ENCODE results near the gene OPN3. TPM values are rescaled to one million over a fixed set of nuclear protein-coding genes. Genes with fewer than 3 reads are reported as not detected.
"Not testable (repeated sequence)": the region's sequence is repeated elsewhere in the genome, so short reads cannot be mapped to it uniquely, and the experiment has no call there.

Gene OPN3
- total RNA-seq = 1 to 10 TPM; 6.9 to 8.2 TPM

GRCh38 chr1:241640149-241640866, at the start of gene OPN3, which contains the start of gene CHML:
Gene OPN3 (minus strand): TSS chr1:241640369. CDS start chr1:241640254, 115 bp downstream.
Gene CHML (minus strand): TSS chr1:241640369. CDS start chr1:241635766, 4,603 bp downstream.
- ChIA-PET CTCF (interaction anchor here (0.7 kb wide), 1 partner anchor 122 kb away, joined by 3 read pairs; no protein-coding TSS in a partner anchor), POLR2A (interaction anchor here (0.6 to 1.2 kb wide), 3 partner anchors 23 to 209 kb away, joined by 3 to 5 read pairs (median 3); partner anchors contain the start of gene EXO1)

- CTCF ChIA-PET = no interaction called here
These were observed 48.8 kb upstream of the OPN3 start for GRCh38 chr1:241688940-241689368.

GRCh38 chr1:241684108-241684507, 43.9 kb upstream of the OPN3 start:
- POLR2A ChIA-PET = no interaction called here
- CTCF ChIA-PET = no interaction called here

More at GRCh38 chr1:241688940-241689368, 48.8 kb upstream of the OPN3 start:
- POLR2A ChIA-PET = no interaction called here

- CTCF ChIA-PET = interaction anchor here (1.2 kb wide), 1 partner anchor 154 kb away, joined by 3 read pairs; no protein-coding TSS in a partner anchor
These were observed 42.8 kb upstream of the OPN3 start for GRCh38 chr1:241682921-241683320.

GRCh38 chr1:241681861-241682448, 41.8 kb upstream of the OPN3 start:
- POLR2A ChIA-PET = not testable (repeated sequence)
- CTCF ChIA-PET = interaction anchor here (1.2 kb wide), 1 partner anchor 153 kb away, joined by 3 read pairs; no protein-coding TSS in a partner anchor

More at GRCh38 chr1:241682921-241683320, 42.8 kb upstream of the OPN3 start:
- POLR2A ChIA-PET = no interaction called here

- ChIA-PET CTCF (no interaction called here), POLR2A (no interaction called here)
These were observed 39.8 kb upstream of the OPN3 start for GRCh38 chr1:241679961-241680360.

- ChIA-PET CTCF (interaction anchor here (1.2 kb wide), 1 partner anchor 41 kb away, joined by 3 read pairs; no protein-coding TSS in a partner anchor), POLR2A (no interaction called here)
These were observed 39.2 kb upstream of the OPN3 start for GRCh38 chr1:241679404-241679803.

GRCh38 chr1:241678536-241678935, 38.4 kb upstream of the OPN3 start:
- CTCF ChIA-PET = interaction anchor here (1.2 kb wide), 1 partner anchor 40 kb away, joined by 3 read pairs; no protein-coding TSS in a partner anchor
- POLR2A ChIA-PET = no interaction called here

GRCh38 chr1:241677201-241677600, 37.0 kb upstream of the OPN3 start:
- CTCF ChIA-PET = no interaction called here
- POLR2A ChIA-PET = no interaction called here

GRCh38 chr1:241675983-241676382, 35.8 kb upstream of the OPN3 start:
- ChIA-PET CTCF (interaction anchor here (0.7 kb wide), 1 partner anchor 570 kb away, joined by 3 read pairs; no protein-coding TSS in a partner anchor), POLR2A (no interaction called here)

GRCh38 chr1:241674805-241675384, 34.7 kb upstream of the OPN3 start:
- ChIA-PET CTCF (no interaction called here), POLR2A (no interaction called here)

- POLR2A ChIA-PET = no interaction called here
- CTCF ChIA-PET = no interaction called here
These were observed 32.1 kb upstream of the OPN3 start for GRCh38 chr1:241672301-241672700.

- POLR2A ChIA-PET = no interaction called here
- CTCF ChIA-PET = no interaction called here
These were observed 26.2 kb upstream of the OPN3 start for GRCh38 chr1:241666419-241666818.

GRCh38 chr1:241660424-241660972, 20.3 kb upstream of the OPN3 start:
- POLR2A ChIA-PET = no interaction called here
- CTCF ChIA-PET = no interaction called here

- CTCF ChIA-PET, POLR2A ChIA-PET: not testable (repeated sequence)
These were observed 18.8 kb upstream of the OPN3 start for GRCh38 chr1:241659016-241659415.

- ChIA-PET CTCF (interaction anchor here (0.5 kb wide), 1 partner anchor 1264 kb away, joined by 3 read pairs; no protein-coding TSS in a partner anchor), POLR2A (no interaction called here)
These were observed 18.1 kb upstream of the OPN3 start for GRCh38 chr1:241658081-241658793.

GRCh38 chr1:241654641-241655040, 14.5 kb upstream of the OPN3 start:
- POLR2A ChIA-PET = no interaction called here
- CTCF ChIA-PET = interaction anchor here (1.1 kb wide), 1 partner anchor 345 kb away, joined by 3 read pairs; no protein-coding TSS in a partner anchor

- POLR2A ChIA-PET = no interaction called here
These were observed 13.8 kb upstream of the OPN3 start for GRCh38 chr1:241654019-241654418.

GRCh38 chr1:241652012-241652411, 11.8 kb upstream of the OPN3 start, which contains the start of gene WDR64:
Gene WDR64 (plus strand): TSS chr1:241652281. CDS start chr1:241652485, 204 bp downstream.
- CTCF ChIA-PET = no interaction called here
- POLR2A ChIA-PET = no interaction called here

More at GRCh38 chr1:241654019-241654418, 13.8 kb upstream of the OPN3 start:
- CTCF ChIA-PET = interaction anchor here (1.1 kb wide), 1 partner anchor 345 kb away, joined by 3 read pairs; no protein-coding TSS in a partner anchor
